ENCODE measurements around the gene HGD.

DNA sequence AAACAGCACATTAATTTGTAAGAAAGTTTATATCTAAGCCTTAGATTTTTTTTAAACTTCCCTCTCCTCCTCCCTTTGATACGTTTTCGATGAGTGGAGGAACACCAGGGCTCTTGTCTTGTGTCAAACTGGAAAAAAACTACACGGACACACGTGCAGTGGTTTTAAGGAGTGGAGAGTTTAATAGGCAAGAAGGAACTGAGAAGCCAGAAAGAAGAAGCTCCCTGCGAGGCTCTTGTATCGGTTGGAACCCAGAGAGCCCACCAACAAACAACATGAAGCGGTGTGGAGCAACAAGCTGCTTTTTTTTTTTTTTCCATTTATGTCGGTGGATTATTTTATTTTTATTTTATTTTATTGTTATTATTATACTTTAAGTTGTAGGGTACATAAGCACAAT is 67.3 kb downstream of the HGD start:
- TF ChIP-seq, protein P1, sequence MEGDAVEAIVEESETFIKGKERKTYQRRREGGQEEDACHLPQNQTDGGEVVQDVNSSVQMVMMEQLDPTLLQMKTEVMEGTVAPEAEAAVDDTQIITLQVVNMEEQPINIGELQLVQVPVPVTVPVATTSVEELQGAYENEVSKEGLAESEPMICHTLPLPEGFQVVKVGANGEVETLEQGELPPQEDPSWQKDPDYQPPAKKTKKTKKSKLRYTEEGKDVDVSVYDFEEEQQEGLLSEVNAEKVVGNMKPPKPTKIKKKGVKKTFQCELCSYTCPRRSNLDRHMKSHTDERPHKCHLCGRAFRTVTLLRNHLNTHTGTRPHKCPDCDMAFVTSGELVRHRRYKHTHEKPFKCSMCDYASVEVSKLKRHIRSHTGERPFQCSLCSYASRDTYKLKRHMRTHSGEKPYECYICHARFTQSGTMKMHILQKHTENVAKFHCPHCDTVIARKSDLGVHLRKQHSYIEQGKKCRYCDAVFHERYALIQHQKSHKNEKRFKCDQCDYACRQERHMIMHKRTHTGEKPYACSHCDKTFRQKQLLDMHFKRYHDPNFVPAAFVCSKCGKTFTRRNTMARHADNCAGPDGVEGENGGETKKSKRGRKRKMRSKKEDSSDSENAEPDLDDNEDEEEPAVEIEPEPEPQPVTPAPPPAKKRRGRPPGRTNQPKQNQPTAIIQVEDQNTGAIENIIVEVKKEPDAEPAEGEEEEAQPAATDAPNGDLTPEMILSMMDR (IDR thresholded peaks at IDR 0.05; ENCODE audit: insufficient read depth, low read depth, low read length) = no peak
- TF ChIP-seq EZH2 (IDR thresholded peaks at IDR 0.05; ENCODE audit: insufficient read depth, low read length) = no peak

Measured in astrocyte (in vitro differentiated cells and primary cell).